K562 (cell line): Measurements from ENCODE around the gene HYAL4.

Experiments
- MXI1 ChIP-seq: IDR thresholded peaks from 2 replicates; pipeline ENCODE4 v1.6.1; 2011; ENCODE audit warnings: low read depth, mild to moderate bottlenecking, improper control_type of control experiment, low read length
- POLR2AphosphoS5 ChIP-seq: IDR thresholded peaks from 2 replicates; pipeline ENCODE4 v1.6.1; 2011; ENCODE audit warnings: mild to moderate bottlenecking, low read depth, low read length, moderate library complexity; ENCODE audit not compliant: control insufficient read depth, insufficient read depth
- RFX5 ChIP-seq: IDR thresholded peaks from 2 replicates; pipeline ENCODE4 v1.6.1; 2011; ENCODE audit warnings: low read depth, mild to moderate bottlenecking, improper control_type of control experiment, low read length
- SOX6 ChIP-seq: fragments of 450-650 bp; IDR thresholded peaks from 2 replicates; pipeline ENCODE4 v1.6.1; 2014; ENCODE audit warnings: mild to moderate bottlenecking
- SRSF9 ChIP-seq: fragments of 200-400 bp; formaldehyde crosslinking; IDR thresholded peaks from 2 replicates; pipeline ENCODE4 v1.6.1; 2017; ENCODE audit warnings: low read depth, low read length, borderline replicate concordance
- TEAD1 ChIP-seq, 2 experiments: fragments of 450-650 bp in 1 of 2; sonication (generic) in 1 of 2; formaldehyde crosslinking; IDR thresholded peaks; 2 replicates each; pipeline versions ENCODE4 v1.4.0 to v1.8.0; 2020 to 2022; ENCODE audit warnings: mild to moderate bottlenecking in 2 of 2, missing genetic modification reagents in 1 of 2
- ZC3H11A ChIP-seq: IDR thresholded peaks from 2 replicates; pipeline ENCODE4 v1.6.1; 2012; ENCODE audit warnings: low read depth, low read length, improper control_type of control experiment
- ZNF274 ChIP-seq: IDR thresholded peaks from 2 replicates; pipeline ENCODE4 v1.6.1; 2011; ENCODE audit warnings: low read depth, mild to moderate bottlenecking, low read length, moderate library complexity, borderline replicate concordance
- TF ChIP-seq, protein P1 (sequence below): fragments of 200-800 bp; sonication (Bioruptor generic); IDR thresholded peaks from 2 replicates; pipeline ENCODE4 v1.6.1; 2017; ENCODE audit warnings: missing genetic modification characterization, missing compliant biosample characterization
- TF ChIP-seq, protein P2 (sequence below): sonication (generic); formaldehyde crosslinking; IDR thresholded peaks from 2 replicates; pipeline ENCODE4 v1.8.1; 2023; ENCODE audit warnings: mild to moderate bottlenecking, missing genetic modification reagents

DNA sequence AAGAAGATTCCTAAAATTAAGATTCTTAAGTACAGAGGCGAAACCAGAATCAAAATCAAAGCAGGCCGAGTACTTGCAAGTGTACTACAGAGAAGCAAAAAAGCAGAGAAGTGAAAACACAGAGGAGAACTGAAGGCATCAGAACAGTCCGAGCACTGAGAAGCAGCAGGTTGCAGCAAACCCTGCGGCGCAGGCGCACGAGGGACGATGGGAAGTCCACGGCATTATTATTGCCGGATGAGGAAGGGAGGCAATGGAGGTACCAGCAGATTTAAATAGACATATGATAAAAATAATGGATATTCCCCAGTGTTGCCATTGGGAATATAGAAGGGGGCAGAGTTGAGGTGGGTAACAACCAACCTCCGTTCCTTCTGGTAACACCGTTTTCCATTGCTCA lies 72.9 kb downstream of the HYAL4 start:
- TF ChIP-seq SRSF9 (no peak), POLR2AphosphoS5 (no peak), TEAD1 (CRISPR knock-in tag; IDR thresholded peaks at IDR 0.05) (no peak), MXI1 (no peak), RFX5 (no peak), ZC3H11A (no peak), ZNF274 (no peak), SOX6 (no peak)
- TF ChIP-seq, protein P1, sequence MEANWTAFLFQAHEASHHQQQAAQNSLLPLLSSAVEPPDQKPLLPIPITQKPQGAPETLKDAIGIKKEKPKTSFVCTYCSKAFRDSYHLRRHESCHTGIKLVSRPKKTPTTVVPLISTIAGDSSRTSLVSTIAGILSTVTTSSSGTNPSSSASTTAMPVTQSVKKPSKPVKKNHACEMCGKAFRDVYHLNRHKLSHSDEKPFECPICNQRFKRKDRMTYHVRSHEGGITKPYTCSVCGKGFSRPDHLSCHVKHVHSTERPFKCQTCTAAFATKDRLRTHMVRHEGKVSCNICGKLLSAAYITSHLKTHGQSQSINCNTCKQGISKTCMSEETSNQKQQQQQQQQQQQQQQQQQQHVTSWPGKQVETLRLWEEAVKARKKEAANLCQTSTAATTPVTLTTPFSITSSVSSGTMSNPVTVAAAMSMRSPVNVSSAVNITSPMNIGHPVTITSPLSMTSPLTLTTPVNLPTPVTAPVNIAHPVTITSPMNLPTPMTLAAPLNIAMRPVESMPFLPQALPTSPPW: no peak
- TF ChIP-seq, protein P2, sequence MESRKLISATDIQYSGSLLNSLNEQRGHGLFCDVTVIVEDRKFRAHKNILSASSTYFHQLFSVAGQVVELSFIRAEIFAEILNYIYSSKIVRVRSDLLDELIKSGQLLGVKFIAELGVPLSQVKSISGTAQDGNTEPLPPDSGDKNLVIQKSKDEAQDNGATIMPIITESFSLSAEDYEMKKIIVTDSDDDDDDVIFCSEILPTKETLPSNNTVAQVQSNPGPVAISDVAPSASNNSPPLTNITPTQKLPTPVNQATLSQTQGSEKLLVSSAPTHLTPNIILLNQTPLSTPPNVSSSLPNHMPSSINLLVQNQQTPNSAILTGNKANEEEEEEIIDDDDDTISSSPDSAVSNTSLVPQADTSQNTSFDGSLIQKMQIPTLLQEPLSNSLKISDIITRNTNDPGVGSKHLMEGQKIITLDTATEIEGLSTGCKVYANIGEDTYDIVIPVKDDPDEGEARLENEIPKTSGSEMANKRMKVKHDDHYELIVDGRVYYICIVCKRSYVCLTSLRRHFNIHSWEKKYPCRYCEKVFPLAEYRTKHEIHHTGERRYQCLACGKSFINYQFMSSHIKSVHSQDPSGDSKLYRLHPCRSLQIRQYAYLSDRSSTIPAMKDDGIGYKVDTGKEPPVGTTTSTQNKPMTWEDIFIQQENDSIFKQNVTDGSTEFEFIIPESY: no peak
